Endothelial cell of umbilical vein (primary cell): ENCODE results near the gene HOXB2. TPM values are rescaled to one million over a fixed set of nuclear protein-coding genes. Genes with fewer than 3 reads are reported as not detected.
A peak's percentile ranks its signal among the peaks of the same experiment; 100 is the strongest.

Source experiments
- BruUV-seq: library from RNA; stranded (reverse); fragments of 400-500 nt; replicated peaks from 2 replicates; lab custom pipeline; 2021; lab: Mats Ljungman, UMichigan
- CTCF ChIA-PET: fragments of 300-600, 350-600 bp; sonication (Branson Sonifier 250); formaldehyde crosslinking; loops from one replicate; lab custom pipeline; 2021; ENCODE audit warnings: antibody characterized with exemption, inconsistent platforms; lab: Charles Lee
- POLR2A ChIA-PET: fragments of 300-600, 350-600 bp; sonication (Branson Sonifier 250); formaldehyde crosslinking; loops from one replicate; lab custom pipeline; 2021; ENCODE audit warnings: antibody characterized with exemption, inconsistent platforms; lab: Charles Lee
- DNase-seq: peaks from one replicate; pipeline ENCODE4 v3.0.0-alpha.2; 2011; ENCODE audit warnings: low read depth, low spot score
- FAIRE-seq: peaks from 2 replicates; lab custom pipeline; 2011; peaks lifted over from hg19 to GRCh38; lab: Jason Lieb, UNC
- H2AFZ ChIP-seq: 2 replicates; pipeline ENCODE4 v1.6.0; 2012; ENCODE audit warnings: low read depth, low read length, control low read depth, inconsistent platforms
- H3K27ac ChIP-seq: 2 replicates; pipeline ENCODE4 v1.5.1; 2011; ENCODE audit warnings: low read depth, mild to moderate bottlenecking, control low read depth, low read length, moderate library complexity; ENCODE audit not compliant: insufficient read depth
- H3K27me3 ChIP-seq, 2 experiments: 2 replicates each; pipeline versions ENCODE4 v1.6.0 to v1.6.1; 2011; ENCODE audit warnings: low read length in 2 of 2, mixed read lengths in 1 of 2; ENCODE audit not compliant: control insufficient read depth in 2 of 2, insufficient read depth in 2 of 2
- H3K36me3 ChIP-seq, 2 experiments: 2 replicates in 1 of 2; 3 replicates in 1 of 2; pipeline ENCODE4 v1.5.1; 2011; ENCODE audit warnings: low read length in 2 of 2, mild to moderate bottlenecking in 1 of 2, moderate library complexity in 1 of 2; ENCODE audit not compliant: control insufficient read depth in 2 of 2, insufficient read depth in 2 of 2; ENCODE audit errors: extremely low read depth in 1 of 2
- H3K4me1 ChIP-seq: 3 replicates; pipeline ENCODE4 v1.5.1; 2011; ENCODE audit warnings: mild to moderate bottlenecking, low read length; ENCODE audit not compliant: control insufficient read depth, insufficient read depth; ENCODE audit errors: extremely low read depth
- H3K4me2 ChIP-seq: 2 replicates; pipeline ENCODE4 v1.6.1; 2011; ENCODE audit warnings: low read length, control low read depth, mixed read lengths; ENCODE audit not compliant: insufficient read depth
- H3K4me3 ChIP-seq, 3 experiments: fragments of 200-600 bp in 1 of 3; sonication (generic), shearing (Covaris generic) in 1 of 3; replicated peaks in 1 of 3; 2 replicates each; pipeline ENCODE4 v1.5.1; 2011 to 2016; ENCODE audit warnings: control low read depth in 3 of 3, low read length in 3 of 3, mild to moderate bottlenecking in 2 of 3, inconsistent platforms in 1 of 3, low read depth in 1 of 3, moderate library complexity in 1 of 3; ENCODE audit not compliant: insufficient read depth in 1 of 3
- H3K79me2 ChIP-seq: 2 replicates; pipeline ENCODE4 v1.6.0; 2012; ENCODE audit warnings: low read length, inconsistent platforms; ENCODE audit not compliant: control insufficient read depth, insufficient read depth
- H3K9ac ChIP-seq: replicated peaks from 2 replicates; pipeline ENCODE3; 2011; ENCODE audit warnings: low read length, control low read depth; ENCODE audit not compliant: insufficient read depth; ENCODE audit errors: extremely low read depth
- H3K9me1 ChIP-seq: replicated peaks from 3 replicates; pipeline ENCODE4 v1.6.0; 2011; ENCODE audit warnings: mild to moderate bottlenecking, low read length; ENCODE audit not compliant: control insufficient read depth, insufficient read depth; ENCODE audit errors: extremely low read depth
- H3K9me3 ChIP-seq: replicated peaks from 2 replicates; pipeline ENCODE4 v1.5.1; 2012; ENCODE audit warnings: low read length, inconsistent platforms; ENCODE audit not compliant: control insufficient read depth, insufficient read depth
- H4K20me1 ChIP-seq: replicated peaks from 2 replicates; pipeline ENCODE3; 2011; ENCODE audit warnings: mild to moderate bottlenecking, low read length; ENCODE audit not compliant: control insufficient read depth, insufficient read depth; ENCODE audit errors: extremely low read depth
- EZH2 ChIP-seq: IDR thresholded peaks from 2 replicates; pipeline ENCODE4 v1.6.1; 2012; ENCODE audit warnings: borderline replicate concordance, low read depth, mild to moderate bottlenecking, moderate library complexity, low read length, inconsistent platforms; ENCODE audit not compliant: severe bottlenecking
- FOS ChIP-seq: IDR thresholded peaks from 2 replicates; pipeline ENCODE4 v1.6.1; 2011; ENCODE audit warnings: mild to moderate bottlenecking, low read length, moderate library complexity, borderline replicate concordance; ENCODE audit not compliant: insufficient read depth
- GATA2 ChIP-seq: IDR thresholded peaks from 2 replicates; pipeline ENCODE4 v1.7.0; 2011; ENCODE audit warnings: low read depth, mild to moderate bottlenecking, moderate library complexity, mixed read lengths, low read length; ENCODE audit not compliant: insufficient read length, insufficient read depth
- JUN ChIP-seq: IDR thresholded peaks from 2 replicates; pipeline ENCODE4 v1.6.1; 2011; ENCODE audit warnings: borderline replicate concordance, low read depth; ENCODE audit not compliant: insufficient read length, insufficient read depth
- MYC ChIP-seq: IDR thresholded peaks from one replicate; pipeline ENCODE4 v1.6.1; 2011; ENCODE audit warnings: mild to moderate bottlenecking, low read depth, low read length
- POLR2A ChIP-seq: IDR thresholded peaks from 2 replicates; pipeline ENCODE4 v1.6.1; 2012; ENCODE audit warnings: low read depth, mild to moderate bottlenecking, control low read depth, low read length
- POLR2AphosphoS5 ChIP-seq: IDR thresholded peaks from 2 replicates; pipeline ENCODE4 v1.6.1; 2012; ENCODE audit warnings: low read depth, mild to moderate bottlenecking, control low read depth, low read length, moderate library complexity; ENCODE audit not compliant: insufficient read depth
- dilution Hi-C: fragments of 300-500 bp; cut with MboI; formaldehyde crosslinking; loops from one replicate; pipeline ENCODE4 v1.15.0; 2019; ENCODE audit warnings: low sequenced_read_pairs; ENCODE audit not compliant: extremely low pct_ligation_motif_present
- intact Hi-C: fragments of 100-400 bp; cut with micrococcal nuclease; formaldehyde crosslinking; loops from one replicate; pipeline ENCODE4 v1.10.0; 2022
- polyA plus RNA-seq, 4 experiments: library from polyadenylated mRNA; depleted of rRNA in 3 of 4; stranded (reverse) in 3 of 4; unstranded in 1 of 4; fragments of >200 nt; gene quantifications; 2 replicates each; pipeline versions ENCODE4 v1.2.1 to v1.2.3, GENCODE V29; 2011 to 2012; ENCODE audit warnings: missing spikeins in 1 of 4
- total RNA-seq: library from RNA; stranded (reverse); gene quantifications from 2 replicates; pipeline ENCODE4 v1.2.3, GENCODE V29; 2021
- TF ChIP-seq, protein P1 (sequence below), 2 donors: IDR thresholded peaks; 1 replicate in 1 of 2; 2 replicates in 1 of 2; pipeline ENCODE4 v1.5.1; 2011; ENCODE audit warnings: low read length in 2 of 2, mild to moderate bottlenecking in 2 of 2, moderate library complexity in 2 of 2, control low read depth in 1 of 2, inconsistent platforms in 1 of 2, low read depth in 1 of 2; ENCODE audit not compliant: insufficient read depth in 1 of 2; ENCODE audit errors: extremely low read depth in 1 of 2
- TF ChIP-seq, protein P2 (sequence below): IDR thresholded peaks from 2 replicates; pipeline ENCODE4 v1.6.1; 2011; ENCODE audit not compliant: insufficient read depth, insufficient read length

HOXB2 gene
- total and polyA plus RNA-seq, 2 donors (not counting 3 experiments of a cell fraction or from before 2014, with no cell fraction given), result 14.1 to 23.3 TPM

DNA sequence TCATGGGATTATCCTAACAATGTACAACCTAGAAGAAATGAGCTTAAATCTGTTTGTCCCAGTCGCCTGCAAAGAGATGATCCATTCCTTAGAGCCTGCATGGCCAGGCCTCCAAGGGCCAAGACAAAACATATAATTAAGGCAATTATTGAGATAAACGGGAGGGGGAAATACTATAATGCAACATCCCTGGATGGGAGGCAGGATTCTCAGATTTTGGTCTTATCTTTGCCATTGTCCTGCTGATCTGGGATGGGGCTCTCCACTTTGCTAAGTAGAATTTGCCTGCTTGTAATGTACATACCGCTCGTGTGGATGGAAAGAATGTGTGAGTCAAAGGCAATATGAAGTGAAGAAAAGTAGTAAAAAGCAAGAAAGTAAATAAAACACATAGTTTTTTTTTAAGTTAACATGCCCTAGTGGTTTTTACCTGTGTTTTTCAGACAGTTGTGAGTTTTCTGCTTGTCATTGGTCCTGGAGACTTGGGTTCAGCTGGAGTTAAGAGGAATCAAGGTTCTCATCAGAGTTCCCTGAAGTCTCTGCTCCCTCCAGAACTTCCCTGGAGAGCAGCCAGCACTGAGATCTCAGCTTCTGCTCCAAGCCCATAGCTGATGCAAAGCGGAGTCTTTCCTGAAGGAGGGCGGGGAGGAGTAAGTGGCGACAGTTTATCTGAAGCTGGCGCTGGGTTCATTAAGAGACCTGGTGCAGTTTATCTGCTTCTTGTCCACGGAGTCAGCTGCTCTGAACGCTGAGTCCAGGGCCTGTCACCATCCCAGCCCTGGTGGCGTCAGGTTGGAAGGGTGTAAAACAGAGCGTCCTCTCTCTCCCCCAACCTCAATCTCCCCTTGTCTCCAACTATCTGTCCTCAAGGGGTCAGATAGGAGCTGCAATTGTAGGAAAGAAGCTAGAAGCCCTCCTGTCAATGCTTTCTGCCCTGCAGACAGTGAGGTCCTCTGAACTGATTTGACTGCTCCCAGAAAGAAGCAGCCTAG is 44.2 kb downstream of the HOXB2 start:
- H3K79me2 ChIP-seq, result no peaks in the 10 kb centered on the region
- POLR2A ChIA-PET, result no interaction called here
- no peak overlapping the region for H3K27ac ChIP-seq
- no peak overlapping the region for H3K4me3 ChIP-seq
- DNase-seq (no peak), FAIRE-seq (peak; percentile 15)
- H3K9ac ChIP-seq, result no peak overlapping the region
- intact Hi-C loops (no loop called here), dilution Hi-C loops (no loop called here)
- no peak overlapping the region for H3K4me2 ChIP-seq
- no TSS peak for BruUV-seq
- peaks cover 2% of the 10 kb centered on the region for H3K4me1 ChIP-seq
- H3K9me3 ChIP-seq, result no peaks in the 10 kb centered on the region
- H4K20me1 ChIP-seq, result no peaks in the 10 kb centered on the region
- no peaks in the 10 kb centered on the region for H3K36me3 ChIP-seq
- H3K9me1 ChIP-seq, result no peaks in the 10 kb centered on the region
- TF ChIP-seq, protein P1, sequence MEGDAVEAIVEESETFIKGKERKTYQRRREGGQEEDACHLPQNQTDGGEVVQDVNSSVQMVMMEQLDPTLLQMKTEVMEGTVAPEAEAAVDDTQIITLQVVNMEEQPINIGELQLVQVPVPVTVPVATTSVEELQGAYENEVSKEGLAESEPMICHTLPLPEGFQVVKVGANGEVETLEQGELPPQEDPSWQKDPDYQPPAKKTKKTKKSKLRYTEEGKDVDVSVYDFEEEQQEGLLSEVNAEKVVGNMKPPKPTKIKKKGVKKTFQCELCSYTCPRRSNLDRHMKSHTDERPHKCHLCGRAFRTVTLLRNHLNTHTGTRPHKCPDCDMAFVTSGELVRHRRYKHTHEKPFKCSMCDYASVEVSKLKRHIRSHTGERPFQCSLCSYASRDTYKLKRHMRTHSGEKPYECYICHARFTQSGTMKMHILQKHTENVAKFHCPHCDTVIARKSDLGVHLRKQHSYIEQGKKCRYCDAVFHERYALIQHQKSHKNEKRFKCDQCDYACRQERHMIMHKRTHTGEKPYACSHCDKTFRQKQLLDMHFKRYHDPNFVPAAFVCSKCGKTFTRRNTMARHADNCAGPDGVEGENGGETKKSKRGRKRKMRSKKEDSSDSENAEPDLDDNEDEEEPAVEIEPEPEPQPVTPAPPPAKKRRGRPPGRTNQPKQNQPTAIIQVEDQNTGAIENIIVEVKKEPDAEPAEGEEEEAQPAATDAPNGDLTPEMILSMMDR (IDR thresholded peaks at IDR 0.05; ENCODE audit: extremely low read depth in 1 of 2, insufficient read depth in 1 of 2, low read depth in 1 of 2, low read length in 2 of 2), result no peak
- TF ChIP-seq POLR2A (no peak), POLR2AphosphoS5 (no peak), JUN (no peak), MYC (no peak), FOS (no peak), EZH2 (no peak), GATA2 (no peak)
- TF ChIP-seq, protein P2, sequence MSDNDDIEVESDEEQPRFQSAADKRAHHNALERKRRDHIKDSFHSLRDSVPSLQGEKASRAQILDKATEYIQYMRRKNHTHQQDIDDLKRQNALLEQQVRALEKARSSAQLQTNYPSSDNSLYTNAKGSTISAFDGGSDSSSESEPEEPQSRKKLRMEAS, result no peak
- H2AFZ ChIP-seq, result no peak overlapping the region
- peaks cover 3 to 10% of the 10 kb centered on the region in 2 experiments for H3K27me3 ChIP-seq
- CTCF ChIA-PET, result interaction anchor here (1.0 to 1.9 kb wide), 7 partner anchors 9 to 165 kb away, joined by 3 to 12 read pairs (median 4); no protein-coding TSS in a partner anchor
